Stimulated activated CD4-positive, alpha-beta T cell treated with anti-CD3 and anti-CD28 coated beads, Interleukin-2, amount 100 ng/mL, for 24 hours (primary cell): ENCODE results near the gene MT3.
A peak's percentile ranks its signal among the peaks of the same experiment; 100 is the strongest.
"Not testable (repeated sequence)": the region's sequence is repeated elsewhere in the genome, so short reads cannot be mapped to it uniquely, and the experiment has no call there.

Experiments used
- DNase-seq, 2 donors: peaks; one replicate each; pipeline ENCODE4 v3.0.0-alpha.2; 2020

Gene MT3

GRCh38 chr16:56610017-56610608 lies 20.8 kb downstream of the MT3 start:
- DNase-seq: peak; percentile 81

GRCh38 chr16:56610609-56611111 lies 21.3 kb downstream of the MT3 start:
- DNase-seq: peak in 1 of 2 donors; percentile 53

GRCh38 chr16:56611281-56611833 lies 22.0 kb downstream of the MT3 start:
- DNase-seq: no peak

GRCh38 chr16:56613706-56614105 lies 24.4 kb downstream of the MT3 start:
- no peak for DNase-seq

- no peak for DNase-seq
These were observed 25.2 kb downstream of the MT3 start for GRCh38 chr16:56614549-56614991.

GRCh38 chr16:56615353-56615752 lies 26.0 kb downstream of the MT3 start:
- no peak for DNase-seq

GRCh38 chr16:56616608-56617211 lies 27.4 kb downstream of the MT3 start:
- no peak for DNase-seq

- peak in 1 of 2 donors; percentile 78 for DNase-seq
These were observed 28.1 kb downstream of the MT3 start for GRCh38 chr16:56617212-56618085.

GRCh38 chr16:56618138-56618537 lies 28.8 kb downstream of the MT3 start:
- no peak for DNase-seq

- DNase-seq: no peak
These were observed 31.1 kb downstream of the MT3 start for GRCh38 chr16:56620339-56620897.

- not testable (repeated sequence) for DNase-seq
These were observed 32.5 kb downstream of the MT3 start for GRCh38 chr16:56621665-56622445.

GRCh38 chr16:56623184-56623583 lies 33.9 kb downstream of the MT3 start:
- not testable (repeated sequence) for DNase-seq

- no peak for DNase-seq
These were observed 34.3 kb downstream of the MT3 start for GRCh38 chr16:56623637-56624036.

- DNase-seq: peak; percentile 69 to 70
These were observed 36.0 kb downstream of the MT3 start, which contains the start of gene MT1E for GRCh38 chr16:56625140-56625942. TSS of gene MT1E (plus strand) at chr16:56625781. CDS start at chr16:56625852, 71 bp downstream.

GRCh38 chr16:56625943-56626654 lies 36.8 kb downstream of the MT3 start:
- no peak for DNase-seq

GRCh38 chr16:56626685-56627084 lies 37.4 kb downstream of the MT3 start:
- DNase-seq: no peak

- DNase-seq: no peak
These were observed 39.4 kb downstream of the MT3 start for GRCh38 chr16:56628486-56629350.

GRCh38 chr16:56629531-56629930 lies 40.2 kb downstream of the MT3 start:
- DNase-seq: no peak

- no peak for DNase-seq
These were observed 40.8 kb downstream of the MT3 start for GRCh38 chr16:56630134-56630533.
